Peyer's patch (tissue), 4 donors: ENCODE results near the gene SLC35G6.

Experiments used
- CTCF ChIP-seq, 6 experiments: fragments of 450-650 bp in 4 of 6; fragments of 200-600 bp in 2 of 6; sonication (generic) in 1 of 6; IDR thresholded peaks; one replicate each; pipeline ENCODE4 v1.5.1; 2017 to 2019; ENCODE audit warnings: antibody characterized with exemption in 6 of 6, mild to moderate bottlenecking in 3 of 6, moderate library complexity in 1 of 6
- POLR2A ChIP-seq, 2 donors: fragments of 450-650 bp; IDR thresholded peaks; one replicate each; pipeline ENCODE4 v1.5.1; 2017; ENCODE audit warnings: antibody characterized with exemption in 2 of 2, mild to moderate bottlenecking in 2 of 2, moderate library complexity in 2 of 2

- TF ChIP-seq CTCF (IDR thresholded peaks at IDR 0.05) (no peak), POLR2A (IDR thresholded peaks at IDR 0.05) (no peak)
Observed at GRCh38 chr17:7448461-7448860, 32.8 kb upstream of the SLC35G6 start.
